H9 (cell line): ENCODE results near the gene KIF4A. TPM values are rescaled to one million over a fixed set of nuclear protein-coding genes. Genes with fewer than 3 reads are reported as not detected.

Experiments
- DNase-seq: peaks from one replicate; pipeline ENCODE4 v3.0.0-alpha.2; 2017
- H2AFZ ChIP-seq: one replicate; pipeline ENCODE4 v1.6.1; 2013; ENCODE audit warnings: mild to moderate bottlenecking, low read length, control low read depth, moderate library complexity
- H2AK5ac ChIP-seq: 2 replicates; pipeline ENCODE4 v1.6.1; 2013; ENCODE audit warnings: low read length, control low read depth, mixed read lengths; ENCODE audit not compliant: insufficient read length
- H2BK120ac ChIP-seq: one replicate; pipeline ENCODE4 v1.6.1; 2013; ENCODE audit warnings: low read depth, mild to moderate bottlenecking, low read length, control low read depth, inconsistent platforms; ENCODE audit not compliant: poor library complexity, severe bottlenecking
- H2BK12ac ChIP-seq: 2 replicates; pipeline ENCODE4 v1.6.1; 2013; ENCODE audit warnings: low read length, control low read depth, mixed read lengths, low read depth; ENCODE audit not compliant: insufficient read length
- H2BK15ac ChIP-seq: 2 replicates; pipeline ENCODE4 v1.6.1; 2013; ENCODE audit warnings: low read depth, low read length, control low read depth
- H2BK20ac ChIP-seq: one replicate; pipeline ENCODE4 v1.6.1; 2013; ENCODE audit warnings: low read depth, mild to moderate bottlenecking, low read length, control low read depth, inconsistent platforms; ENCODE audit not compliant: poor library complexity, severe bottlenecking
- H2BK5ac ChIP-seq: 2 replicates; pipeline ENCODE4 v1.6.1; 2013; ENCODE audit warnings: low read length, control low read depth, mixed read lengths; ENCODE audit not compliant: insufficient read length
- H3K14ac ChIP-seq: 2 replicates; pipeline ENCODE4 v1.6.1; 2013; ENCODE audit warnings: low read length, control low read depth; ENCODE audit not compliant: insufficient read depth
- H3K18ac ChIP-seq: 2 replicates; pipeline ENCODE4 v1.6.1; 2013; ENCODE audit warnings: low read depth, mild to moderate bottlenecking, mixed read lengths, low read length, control low read depth; ENCODE audit not compliant: insufficient read length
- H3K23ac ChIP-seq: 2 replicates; pipeline ENCODE4 v1.6.1; 2013; ENCODE audit warnings: low read length, control low read depth, mixed read lengths, low read depth; ENCODE audit not compliant: insufficient read length
- H3K23me2 ChIP-seq: 2 replicates; pipeline ENCODE4 v1.6.1; 2013; ENCODE audit warnings: low read depth, mild to moderate bottlenecking, mixed read lengths, low read length, control low read depth; ENCODE audit not compliant: insufficient read length, poor library complexity, severe bottlenecking
- H3K27ac ChIP-seq: 2 replicates; pipeline ENCODE4 v1.5.1; 2013; ENCODE audit warnings: low read length, control low read depth, mixed read lengths, low read depth; ENCODE audit not compliant: insufficient read length
- H3K27me3 ChIP-seq: 2 replicates; pipeline ENCODE4 v1.6.1; 2013; ENCODE audit warnings: low read length, control low read depth, inconsistent platforms; ENCODE audit not compliant: insufficient read depth
- H3K4ac ChIP-seq: 2 replicates; pipeline ENCODE4 v1.6.1; 2013; ENCODE audit warnings: low read depth, mild to moderate bottlenecking, control low read depth, inconsistent platforms, low read length, moderate library complexity
- H3K4me1 ChIP-seq: 2 replicates; pipeline ENCODE4 v1.6.1; 2013; ENCODE audit warnings: low read length, control low read depth, inconsistent platforms; ENCODE audit not compliant: insufficient read depth
- H3K4me2 ChIP-seq: 2 replicates; pipeline ENCODE4 v1.6.1; 2013; ENCODE audit warnings: low read length, control low read depth, mixed read lengths; ENCODE audit not compliant: insufficient read length, insufficient read depth
- H3K56ac ChIP-seq: 2 replicates; pipeline ENCODE4 v1.6.1; 2013; ENCODE audit warnings: low read depth, mild to moderate bottlenecking, mixed read lengths, low read length, control low read depth; ENCODE audit not compliant: insufficient read length
- H3K79me1 ChIP-seq: 2 replicates; pipeline ENCODE4 v1.6.1; 2013; ENCODE audit warnings: low read depth, mild to moderate bottlenecking, moderate library complexity, low read length, control low read depth, inconsistent platforms; ENCODE audit not compliant: insufficient read depth, poor library complexity, severe bottlenecking
- H3K79me2 ChIP-seq: 2 replicates; pipeline ENCODE4 v1.6.1; 2013; ENCODE audit warnings: low read length, control low read depth, inconsistent platforms; ENCODE audit not compliant: insufficient read depth
- H3K9ac ChIP-seq: 2 replicates; pipeline ENCODE4 v1.6.1; 2013; ENCODE audit warnings: low read length, control low read depth, mixed read lengths; ENCODE audit not compliant: insufficient read length; ENCODE audit errors: extremely low read depth
- H3K9me3 ChIP-seq: one replicate; pipeline ENCODE4 v1.6.1; 2013; ENCODE audit warnings: low read depth, low read length, inconsistent platforms; ENCODE audit not compliant: control insufficient read depth
- H3T11ph ChIP-seq: one replicate; pipeline ENCODE4 v1.6.1; 2013; ENCODE audit warnings: mild to moderate bottlenecking, low read length, control low read depth, inconsistent platforms
- H4K20me1 ChIP-seq: one replicate; pipeline ENCODE4 v1.6.1; 2013; ENCODE audit not compliant: control insufficient read depth, insufficient read length, insufficient read depth
- H4K5ac ChIP-seq: 2 replicates; pipeline ENCODE4 v1.6.1; 2013; ENCODE audit warnings: low read depth, mild to moderate bottlenecking, mixed read lengths, low read length, control low read depth; ENCODE audit not compliant: insufficient read length
- H4K8ac ChIP-seq: replicated peaks from 2 replicates; pipeline ENCODE4 v1.6.1; 2013; ENCODE audit warnings: low read length, control low read depth, mixed read lengths, low read depth; ENCODE audit not compliant: insufficient read length
- H4K91ac ChIP-seq: 2 replicates; pipeline ENCODE4 v1.6.1; 2013; ENCODE audit warnings: low read depth, mild to moderate bottlenecking, moderate library complexity, mixed read lengths, low read length, control low read depth; ENCODE audit not compliant: insufficient read length
- H3K27ac Mint-ChIP-seq, 3 experiments: 2 replicates in 2 of 3; 3 replicates in 1 of 3; pipeline ENCODE4 v1.8.0; 2020 to 2021; ENCODE audit warnings: mixed read lengths in 3 of 3, mild to moderate bottlenecking in 1 of 3, moderate library complexity in 1 of 3
- H3K27me3 Mint-ChIP-seq: 2 replicates; pipeline ENCODE4 v1.8.0; 2021; ENCODE audit warnings: low read depth, mild to moderate bottlenecking, moderate library complexity, mixed read lengths
- H3K36me3 Mint-ChIP-seq, 3 experiments: 2 replicates in 2 of 3; 3 replicates in 1 of 3; pipeline ENCODE4 v1.8.0; 2020 to 2021; ENCODE audit warnings: low read depth in 3 of 3, mixed read lengths in 3 of 3; ENCODE audit not compliant: insufficient read depth in 1 of 3
- H3K4me1 Mint-ChIP-seq, 2 experiments: 2 replicates each; pipeline ENCODE4 v1.8.0; 2020; ENCODE audit warnings: mixed read lengths in 2 of 2
- H3K4me3 Mint-ChIP-seq, 2 experiments: 2 replicates in 1 of 2; 3 replicates in 1 of 2; pipeline ENCODE4 v1.8.0; 2020 to 2021; ENCODE audit warnings: mild to moderate bottlenecking in 2 of 2, mixed read lengths in 2 of 2, moderate library complexity in 1 of 2
- H3K9me3 Mint-ChIP-seq, 2 experiments: 2 replicates in 1 of 2; 3 replicates in 1 of 2; pipeline ENCODE4 v1.8.0; 2020; ENCODE audit warnings: mild to moderate bottlenecking in 2 of 2, mixed read lengths in 2 of 2, moderate library complexity in 1 of 2
- total RNA-seq: library from RNA; stranded (reverse); gene quantifications from 2 replicates; pipeline ENCODE4 v1.2.1, GENCODE V29; 2021
- TF ChIP-seq, protein P1 (sequence below): fragments of 200-600 bp; sonication (generic); conservative IDR thresholded peaks from 3 replicates; pipeline ENCODE4 v1.8.0; 2021; ENCODE audit warnings: antibody characterized with exemption, mild to moderate bottlenecking

The KIF4A gene
- total RNA-seq, 1 experiment from 2014 or later = 41.8 TPM

GRCh38 chrX:70336767-70337166 is 46.9 kb downstream of the KIF4A start:
- TF ChIP-seq, protein P1, sequence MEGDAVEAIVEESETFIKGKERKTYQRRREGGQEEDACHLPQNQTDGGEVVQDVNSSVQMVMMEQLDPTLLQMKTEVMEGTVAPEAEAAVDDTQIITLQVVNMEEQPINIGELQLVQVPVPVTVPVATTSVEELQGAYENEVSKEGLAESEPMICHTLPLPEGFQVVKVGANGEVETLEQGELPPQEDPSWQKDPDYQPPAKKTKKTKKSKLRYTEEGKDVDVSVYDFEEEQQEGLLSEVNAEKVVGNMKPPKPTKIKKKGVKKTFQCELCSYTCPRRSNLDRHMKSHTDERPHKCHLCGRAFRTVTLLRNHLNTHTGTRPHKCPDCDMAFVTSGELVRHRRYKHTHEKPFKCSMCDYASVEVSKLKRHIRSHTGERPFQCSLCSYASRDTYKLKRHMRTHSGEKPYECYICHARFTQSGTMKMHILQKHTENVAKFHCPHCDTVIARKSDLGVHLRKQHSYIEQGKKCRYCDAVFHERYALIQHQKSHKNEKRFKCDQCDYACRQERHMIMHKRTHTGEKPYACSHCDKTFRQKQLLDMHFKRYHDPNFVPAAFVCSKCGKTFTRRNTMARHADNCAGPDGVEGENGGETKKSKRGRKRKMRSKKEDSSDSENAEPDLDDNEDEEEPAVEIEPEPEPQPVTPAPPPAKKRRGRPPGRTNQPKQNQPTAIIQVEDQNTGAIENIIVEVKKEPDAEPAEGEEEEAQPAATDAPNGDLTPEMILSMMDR = no peak
- no peaks in the 10 kb centered on the region for H3K79me1 ChIP-seq
- H3K23ac ChIP-seq = no peak overlapping the region
- no peak overlapping the region for H4K91ac ChIP-seq
- H2BK15ac ChIP-seq = no peak overlapping the region
- Mint-ChIP-seq H3K27me3 (no peaks in the 10 kb centered on the region), H3K4me3 (no peak overlapping the region), H3K36me3 (peaks cover 12 to 60% (median 48%) of the 10 kb centered on the region in 3 experiments), H3K4me1 (no peaks in the 10 kb centered on the region), H3K9me3 (peaks cover 53 to 54% of the 10 kb centered on the region in 2 experiments), H3K27ac (no peak overlapping the region)
- H3K4me2 ChIP-seq = no peak overlapping the region
- H3K4ac ChIP-seq = no peak overlapping the region
- no peak overlapping the region for H3K9ac ChIP-seq
- H2AK5ac ChIP-seq = no peak overlapping the region
- H4K8ac ChIP-seq = no peak overlapping the region
- no peaks in the 10 kb centered on the region for H3K23me2 ChIP-seq
- H3K4me1 ChIP-seq = no peaks in the 10 kb centered on the region
- no peak overlapping the region for H4K5ac ChIP-seq
- H3K27me3 ChIP-seq = no peaks in the 10 kb centered on the region
- H2BK20ac ChIP-seq = no peak overlapping the region
- H3K56ac ChIP-seq = no peak overlapping the region
- no peak overlapping the region for H2BK12ac ChIP-seq
- H2AFZ ChIP-seq = no peak overlapping the region
- no peak overlapping the region for H3K14ac ChIP-seq
- no peak overlapping the region for H3T11ph ChIP-seq
- H3K79me2 ChIP-seq = no peaks in the 10 kb centered on the region
- no peak overlapping the region for H2BK5ac ChIP-seq
- H3K18ac ChIP-seq = no peak overlapping the region
- no peak overlapping the region for H3K27ac ChIP-seq
- no peaks in the 10 kb centered on the region for H4K20me1 ChIP-seq
- DNase-seq = no peak
- H2BK120ac ChIP-seq = no peak overlapping the region
- peaks cover 3% of the 10 kb centered on the region for H3K9me3 ChIP-seq
